Kidney tubule cell (primary cell): ENCODE measurements around the gene SRGAP3.

ENCODE experiments used
- DNase-seq: peaks from one replicate; pipeline ENCODE4 v3.0.0-alpha.2; 2018; ENCODE audit warnings: low spot score

Gene SRGAP3

DNA sequence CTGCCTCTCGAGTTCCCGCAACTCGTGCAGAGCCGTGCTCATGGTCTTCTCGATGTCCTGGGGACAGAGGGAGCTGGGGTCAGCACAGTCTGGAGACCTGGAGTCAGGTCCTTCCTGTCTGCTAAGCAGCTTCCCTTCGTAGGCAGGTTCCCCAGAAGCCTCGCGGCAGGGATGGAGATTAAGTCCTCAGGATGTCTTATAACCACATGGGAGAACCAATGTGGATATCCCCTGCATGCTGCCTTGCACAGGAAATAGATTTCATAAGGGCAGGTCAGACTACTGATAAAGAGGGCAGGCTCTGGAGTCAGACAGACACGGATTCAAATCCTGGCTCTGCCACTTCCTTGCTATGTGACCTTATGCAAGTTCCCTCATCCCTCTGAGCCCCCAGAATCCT, 263.6 kb downstream of the SRGAP3 start:
- DNase-seq, result no peak

DNA sequence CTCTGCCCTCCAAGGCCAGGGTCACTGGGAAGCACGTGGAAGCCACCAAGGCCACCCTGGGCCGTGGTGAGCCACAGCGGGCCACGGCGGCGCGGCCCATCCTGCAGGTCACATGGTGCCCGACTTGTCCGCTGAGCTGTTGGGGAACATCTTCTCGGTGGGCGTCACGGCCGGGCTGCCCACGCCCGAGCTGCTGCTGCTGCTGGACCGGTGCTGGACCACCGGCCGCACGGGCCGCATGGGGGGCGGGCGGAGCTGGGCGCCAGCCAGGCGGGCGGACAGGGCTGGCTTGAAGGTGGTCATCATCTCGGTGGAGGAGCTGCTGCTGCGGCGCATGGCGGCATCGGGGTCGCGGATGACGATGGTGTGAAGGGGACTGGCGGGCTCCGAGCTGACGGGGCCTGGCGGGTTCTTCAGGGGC, 264.0 kb downstream of the SRGAP3 start:
- DNase-seq, result no peak

DNA sequence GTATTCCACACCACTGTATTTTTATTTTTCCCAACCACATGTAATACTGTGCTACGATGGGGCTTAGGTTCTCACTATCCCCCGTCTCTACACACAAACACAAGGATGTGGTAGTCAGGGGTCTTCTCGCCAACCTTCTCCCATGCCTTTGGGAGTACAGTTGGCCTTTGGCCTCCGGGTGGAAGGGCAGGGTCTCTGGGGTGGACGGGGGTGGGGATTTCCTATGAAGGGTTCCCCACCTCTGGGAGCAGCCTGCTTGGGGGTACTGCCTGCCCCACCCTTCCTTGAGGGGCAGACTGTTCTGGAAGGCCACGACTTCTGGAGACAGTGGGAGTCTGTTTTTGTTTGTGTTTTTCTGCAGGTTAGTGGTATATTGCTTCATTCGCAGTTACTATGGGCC, 264.9 kb downstream of the SRGAP3 start:
- DNase-seq, result no peak

DNA sequence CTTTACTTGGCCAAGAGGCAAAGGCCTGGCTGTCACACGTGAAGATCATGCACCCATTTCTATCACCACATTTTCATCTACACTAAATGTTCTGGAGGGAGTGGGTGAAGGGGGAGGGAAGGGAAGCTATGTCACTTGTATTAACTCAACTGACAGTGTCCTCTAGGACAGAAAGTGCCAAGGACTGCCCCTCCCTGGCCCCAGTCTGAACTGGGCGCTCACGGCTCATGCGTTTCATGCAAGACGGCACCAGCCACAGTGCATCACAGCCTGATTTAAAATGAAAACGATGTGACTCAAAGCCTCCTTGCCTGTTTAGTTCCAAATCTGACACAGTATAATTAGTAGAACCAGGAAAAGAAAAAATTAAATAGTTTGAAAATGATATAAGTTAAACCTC, 265.4 kb downstream of the SRGAP3 start:
- DNase-seq, result no peak

DNA sequence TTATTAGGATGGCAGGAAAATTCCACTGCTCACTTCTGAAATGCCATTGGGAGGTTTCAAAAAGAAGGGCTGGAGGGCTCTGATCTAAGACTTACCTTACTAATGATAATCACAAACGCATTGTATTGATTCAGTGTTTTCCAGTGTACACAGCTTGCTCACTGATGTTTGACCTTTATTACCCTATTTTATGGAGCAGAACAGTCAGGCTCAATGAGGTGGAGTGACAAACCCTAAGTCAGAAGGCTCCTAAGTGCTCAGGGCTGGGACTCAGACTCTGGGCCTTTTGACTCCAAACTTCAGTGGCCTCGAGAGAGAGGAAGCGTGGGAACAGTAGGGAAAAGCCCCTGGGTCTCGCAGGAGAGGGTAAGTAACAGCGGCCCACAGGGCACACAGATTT, 265.9 kb downstream of the SRGAP3 start:
- no peak for DNase-seq

DNA sequence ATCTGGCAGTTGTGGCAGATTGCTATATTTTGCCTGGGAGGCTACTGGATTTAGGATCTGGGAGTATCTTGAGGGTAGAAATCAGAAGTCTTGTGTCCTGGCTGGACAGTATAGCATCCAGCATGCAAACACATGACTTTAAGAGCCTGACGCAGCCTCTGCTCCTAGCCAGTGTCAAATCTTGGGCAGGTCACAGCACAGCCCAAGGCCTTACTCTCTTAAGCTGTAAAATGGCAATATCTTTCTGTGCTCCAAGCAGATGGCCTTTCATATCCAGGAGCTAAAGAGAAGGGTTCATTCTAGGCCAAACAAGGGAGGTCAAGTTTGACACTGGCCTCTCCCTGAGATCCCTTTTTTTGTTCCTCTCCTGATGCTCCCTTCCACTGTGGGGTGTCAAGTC, 266.4 kb downstream of the SRGAP3 start:
- no peak for DNase-seq

DNA sequence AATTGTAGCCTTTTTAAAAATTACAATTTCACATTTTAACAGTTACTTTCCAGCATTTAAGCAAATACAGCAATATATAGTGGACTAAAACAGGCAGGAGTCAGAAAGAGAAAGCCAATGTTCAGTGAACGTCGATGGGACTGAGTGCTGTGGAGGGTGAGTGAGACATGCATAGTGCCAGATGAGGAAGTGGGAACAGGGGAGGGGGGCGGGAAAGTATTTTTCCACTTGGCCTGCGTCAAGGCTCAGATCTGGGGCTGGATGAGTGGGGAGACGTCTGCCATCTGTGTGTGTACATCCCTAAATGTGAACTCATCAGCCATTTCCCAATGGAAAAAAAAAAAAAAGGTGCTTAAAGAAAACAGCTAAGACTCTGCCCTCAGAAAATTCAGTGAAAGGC, 266.9 kb downstream of the SRGAP3 start:
- DNase-seq, result no peak

DNA sequence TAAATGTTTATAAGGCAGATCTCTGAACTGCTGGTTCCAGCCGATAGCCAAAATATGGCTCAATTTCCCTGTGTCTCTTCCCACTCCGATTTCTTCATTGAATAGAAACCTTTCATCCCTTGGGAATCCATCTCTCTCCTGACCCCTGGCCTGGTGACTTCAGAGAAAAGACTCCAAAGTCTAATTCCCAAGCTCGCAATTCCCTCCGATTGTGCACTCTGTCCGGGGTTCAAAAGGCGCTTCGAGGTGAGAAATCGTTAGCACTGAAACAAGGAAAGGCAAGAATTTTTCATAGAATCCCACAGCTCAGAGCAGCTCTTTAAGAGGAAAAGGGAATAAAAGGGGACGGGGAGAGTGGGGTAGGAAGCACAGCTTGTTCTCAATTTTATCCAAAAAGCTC, 267.7 kb downstream of the SRGAP3 start:
- no peak for DNase-seq

DNA sequence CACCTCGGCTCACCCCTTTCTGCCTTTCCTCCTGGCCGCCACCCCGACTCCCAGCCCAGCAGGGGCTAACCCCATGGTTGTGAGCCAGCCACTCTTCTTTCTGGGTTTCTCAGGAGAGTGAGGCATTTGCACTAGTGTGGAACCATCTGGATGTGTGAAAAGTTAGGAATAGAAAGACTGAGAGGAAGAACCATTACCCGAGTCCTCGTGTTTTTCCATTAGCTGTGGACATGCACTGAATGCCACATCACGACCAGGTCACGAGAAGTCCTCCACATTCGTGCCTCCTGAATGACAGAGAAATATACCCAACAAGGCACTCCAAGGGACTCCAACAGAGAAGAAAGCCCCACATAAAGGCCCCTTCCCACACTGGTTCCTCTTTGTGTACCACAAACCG, 268.1 kb downstream of the SRGAP3 start:
- no peak for DNase-seq

DNA sequence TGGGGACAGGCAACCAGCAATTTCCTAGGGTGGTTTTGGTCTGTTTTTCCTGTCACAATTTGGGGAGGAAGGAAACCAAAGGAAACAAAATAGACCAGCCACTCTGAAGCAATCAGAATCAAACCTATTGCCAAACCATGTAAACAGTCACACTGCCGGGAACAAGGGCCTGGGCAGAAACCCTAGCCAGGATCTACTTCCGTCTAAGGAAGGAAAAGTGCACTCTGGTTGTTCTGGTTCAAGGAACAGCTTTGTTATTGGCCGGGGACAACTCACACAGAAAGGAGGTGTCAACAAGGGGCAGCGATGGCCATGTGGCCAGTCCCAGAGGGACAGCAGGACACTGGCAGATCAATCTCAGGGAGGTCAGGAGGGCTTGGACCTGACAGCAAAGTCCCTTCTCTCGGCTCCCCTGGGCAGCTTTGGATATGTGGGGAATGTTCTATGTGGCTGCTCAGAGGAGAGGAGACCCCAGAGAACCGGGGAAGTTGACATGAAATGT, 268.6 kb downstream of the SRGAP3 start:
- peak; percentile 26 for DNase-seq

DNA sequence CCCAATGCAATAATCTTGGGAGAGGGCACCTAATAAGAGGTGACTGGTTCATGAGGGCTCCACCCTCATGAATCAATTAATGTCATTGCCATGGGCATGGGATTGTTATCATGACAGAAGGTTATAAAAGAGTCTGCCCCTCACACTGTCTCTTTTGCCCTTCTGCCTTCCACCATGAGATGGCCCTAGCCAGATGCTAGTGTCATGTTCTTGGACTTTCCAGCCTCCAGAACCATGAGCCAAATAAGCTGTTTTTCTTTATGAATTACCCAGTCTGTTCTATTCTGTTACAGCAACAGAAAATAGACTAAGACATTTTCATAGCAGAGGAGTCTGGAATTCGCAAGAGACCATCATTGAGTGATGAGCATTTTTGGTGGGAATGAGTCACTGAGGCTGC, 270.2 kb downstream of the SRGAP3 start:
- DNase-seq, result no peak

DNA sequence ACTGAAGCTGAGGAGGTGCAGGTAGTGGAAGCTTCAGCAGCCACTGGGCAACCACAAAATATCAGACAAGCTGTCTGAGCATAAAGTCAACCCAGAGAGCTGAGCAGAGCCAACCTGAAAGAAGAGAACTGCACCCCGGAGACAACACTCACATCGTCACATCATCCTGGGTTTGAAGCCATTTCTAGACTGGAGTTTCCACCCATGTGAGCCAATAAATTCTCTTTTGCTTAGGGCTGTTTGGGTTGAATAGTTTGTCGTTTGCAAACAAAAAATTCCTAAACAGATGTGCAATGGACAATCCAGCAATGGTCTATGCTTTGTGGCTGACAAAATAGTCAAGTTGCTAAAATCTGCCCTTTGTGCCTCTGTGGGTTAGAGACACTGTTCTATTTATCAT, 270.9 kb downstream of the SRGAP3 start:
- no peak for DNase-seq

DNA sequence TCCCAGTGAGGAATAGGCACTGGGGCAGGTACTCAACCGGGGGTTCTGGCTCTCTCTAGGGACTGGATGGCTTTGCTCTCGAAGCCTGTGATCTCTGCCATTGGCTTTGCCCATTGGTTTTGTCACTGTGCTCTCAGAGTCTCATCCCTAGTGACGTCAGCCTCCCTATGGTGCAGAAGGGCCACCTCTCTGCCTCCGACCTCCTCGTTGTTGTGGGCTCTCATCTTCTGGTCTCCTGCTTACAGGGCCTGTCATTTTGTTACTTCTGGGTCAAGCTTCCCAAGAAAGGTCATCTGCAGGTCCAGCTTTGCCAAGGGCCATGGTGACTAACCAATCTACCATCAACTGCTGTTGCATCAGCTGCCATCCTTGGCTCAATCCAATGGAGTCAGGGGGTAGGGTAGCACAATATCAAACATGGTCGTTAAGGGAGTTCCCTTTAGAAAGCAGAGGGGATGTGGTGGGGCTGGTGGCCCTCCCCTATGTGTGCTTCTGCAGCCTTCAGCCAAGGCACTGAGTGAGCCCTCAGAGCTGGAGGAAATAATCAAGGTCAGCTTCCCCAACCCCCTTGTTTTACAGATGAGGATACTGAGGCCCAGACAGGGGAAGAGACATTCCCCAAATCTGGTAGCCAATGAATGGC, 272.8 kb downstream of the SRGAP3 start:
- DNase-seq, result no peak

DNA sequence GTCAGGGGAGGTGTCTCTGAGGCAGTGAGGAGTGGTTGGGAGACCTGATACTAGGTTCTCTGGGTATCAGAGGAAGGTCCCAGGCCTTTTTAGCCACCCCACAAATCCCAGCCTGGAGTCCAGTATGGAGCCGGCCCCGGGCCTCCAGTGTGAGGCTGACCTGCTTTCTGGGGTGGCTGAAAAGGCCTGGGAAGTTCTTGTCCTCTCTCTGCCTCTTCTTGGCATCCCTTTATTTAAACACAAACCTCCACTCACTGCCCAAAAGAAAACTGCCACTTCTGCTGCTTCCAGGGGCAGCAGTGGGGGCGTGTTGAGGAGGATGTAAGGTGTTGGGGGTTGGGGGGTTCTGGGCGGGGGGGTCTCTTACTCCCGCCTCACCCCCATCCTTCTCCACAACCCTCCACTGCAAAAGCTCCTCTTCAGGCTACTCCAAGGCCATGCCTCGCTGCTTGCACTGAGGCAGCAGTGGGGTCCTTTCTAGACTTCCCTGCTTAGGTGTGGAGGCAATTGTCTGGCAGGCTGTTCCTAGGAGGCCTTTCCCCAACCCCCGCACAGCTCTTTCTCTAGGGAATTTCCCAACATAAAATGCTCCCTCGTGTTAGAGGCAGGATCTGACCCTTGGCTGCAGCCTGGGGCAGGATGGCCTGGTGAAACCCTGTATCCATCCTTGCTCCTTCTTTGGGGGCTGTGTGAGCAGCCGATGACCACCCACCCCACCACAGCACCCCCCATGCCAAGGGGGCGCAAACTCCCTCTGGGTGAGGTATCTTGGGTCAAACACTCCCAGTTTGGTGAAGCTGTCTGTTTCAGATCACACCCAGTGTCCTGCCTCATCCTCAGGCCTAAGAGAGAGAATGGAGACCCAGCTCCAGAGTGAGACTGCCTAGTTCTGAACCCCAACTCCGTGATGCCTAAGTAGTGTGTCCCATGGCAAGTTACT, 274.1 kb downstream of the SRGAP3 start:
- DNase-seq, result peak; percentile 26

DNA sequence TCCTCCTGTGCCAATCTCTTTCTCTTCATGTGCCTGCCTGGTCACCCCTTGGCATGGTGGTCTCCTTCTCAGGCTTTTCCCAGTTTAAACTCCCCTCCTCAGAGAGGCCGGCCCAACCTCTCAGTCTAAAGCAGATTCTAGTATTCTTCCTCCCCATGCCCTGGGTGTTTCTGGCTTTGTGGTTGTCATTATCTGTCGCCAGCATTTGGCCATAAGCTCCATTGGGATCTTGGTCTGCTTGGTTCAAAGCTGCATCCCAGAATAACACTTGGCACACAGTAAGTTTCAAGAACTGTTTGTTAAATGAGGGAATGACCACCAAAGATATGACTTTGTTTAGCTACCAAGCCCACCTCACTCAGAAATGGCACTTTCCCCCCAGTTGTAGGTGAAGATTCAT, 275.0 kb downstream of the SRGAP3 start:
- DNase-seq, result no peak

DNA sequence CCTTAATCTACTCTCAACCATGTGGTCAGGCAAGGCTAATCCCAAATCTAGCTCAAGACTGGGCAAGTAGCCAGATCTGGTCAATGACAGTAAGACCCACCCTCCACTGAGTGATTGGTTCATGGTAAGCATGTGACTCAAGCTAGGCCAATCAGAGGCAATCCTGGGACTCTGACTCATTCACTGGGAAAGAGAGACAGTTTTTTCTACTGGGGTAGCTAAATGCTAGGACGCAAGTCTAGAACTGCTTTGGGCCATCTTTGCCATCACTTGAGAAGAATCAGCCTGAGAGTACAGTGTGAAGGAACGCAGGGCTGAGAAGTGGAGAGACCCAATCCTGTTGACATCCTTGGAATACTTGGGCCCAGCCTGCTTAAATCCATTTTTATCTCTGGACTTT, 276.8 kb downstream of the SRGAP3 start:
- DNase-seq, result peak; percentile 40

DNA sequence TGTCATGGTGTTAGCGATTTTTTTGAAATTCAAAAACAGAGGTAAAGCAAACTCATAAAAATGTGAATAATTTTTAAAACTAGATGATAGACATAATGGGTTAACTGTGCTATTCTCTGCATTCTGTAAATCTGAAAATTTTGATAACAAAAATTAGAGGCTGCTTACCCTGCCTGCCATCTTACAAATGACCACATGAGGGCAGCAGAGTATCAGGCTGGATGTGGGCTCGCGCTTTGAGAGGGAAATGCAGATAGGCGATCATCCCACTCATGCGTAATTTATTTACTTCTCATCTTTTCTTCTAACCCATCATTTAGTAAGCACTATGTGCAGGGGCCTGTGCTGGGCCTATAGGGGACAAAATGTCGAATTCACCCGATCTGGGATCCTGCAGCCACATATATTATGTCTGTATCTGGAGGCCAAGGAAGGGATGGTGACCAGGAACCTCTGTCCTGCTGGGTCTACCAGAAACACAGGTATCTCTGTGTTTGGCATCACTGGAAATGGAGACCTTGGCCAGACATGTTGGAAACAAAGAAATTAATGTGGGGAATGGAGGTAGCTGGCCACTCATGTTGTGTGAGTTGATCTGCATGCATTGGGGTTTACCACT, 278.4 kb downstream of the SRGAP3 start:
- DNase-seq, result peak; percentile 67

DNA sequence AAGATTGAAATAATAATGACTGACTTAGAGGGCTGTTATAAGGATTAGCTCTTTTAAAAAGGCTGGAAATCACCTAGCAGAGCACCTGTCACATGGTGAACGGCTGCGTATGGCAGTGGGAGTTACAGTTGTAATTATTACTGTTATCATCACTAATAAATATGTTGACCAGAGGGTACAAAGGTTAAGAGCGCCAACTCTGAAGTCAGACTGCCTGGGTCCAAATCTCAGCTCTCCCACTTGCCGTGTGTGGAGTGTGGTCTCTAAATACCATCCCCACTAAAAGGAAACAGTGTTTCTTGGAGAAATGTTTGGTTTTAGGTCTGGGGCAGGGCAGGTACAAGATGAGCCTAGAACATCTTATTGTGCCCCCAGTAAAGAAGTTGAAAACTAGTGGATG, 280.2 kb downstream of the SRGAP3 start:
- no peak for DNase-seq

DNA sequence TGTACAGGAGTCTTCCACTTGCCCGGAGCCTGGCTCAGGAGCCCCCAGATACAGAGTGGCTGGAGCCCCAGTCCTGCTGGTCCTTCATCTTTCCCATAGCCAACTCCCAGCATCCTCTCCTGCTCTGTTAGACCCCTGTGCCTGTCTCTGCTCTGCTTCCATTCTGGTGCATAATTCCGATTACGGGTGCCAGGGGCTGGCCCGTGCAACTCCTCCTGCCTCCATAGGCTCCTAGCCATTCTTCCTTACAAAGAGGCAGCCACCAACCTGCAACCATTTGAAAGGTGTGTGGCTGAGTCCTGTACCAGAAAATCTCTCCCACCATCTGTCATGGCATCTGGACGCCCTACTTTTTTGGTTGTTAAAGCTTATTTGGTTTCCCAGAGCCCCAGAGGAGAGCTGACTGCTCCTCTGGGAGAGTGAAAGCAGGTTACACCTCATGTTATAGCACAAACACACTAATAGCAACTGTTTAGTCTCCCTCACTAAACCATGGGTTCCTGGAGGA, 281.0 kb downstream of the SRGAP3 start:
- DNase-seq, result no peak

DNA sequence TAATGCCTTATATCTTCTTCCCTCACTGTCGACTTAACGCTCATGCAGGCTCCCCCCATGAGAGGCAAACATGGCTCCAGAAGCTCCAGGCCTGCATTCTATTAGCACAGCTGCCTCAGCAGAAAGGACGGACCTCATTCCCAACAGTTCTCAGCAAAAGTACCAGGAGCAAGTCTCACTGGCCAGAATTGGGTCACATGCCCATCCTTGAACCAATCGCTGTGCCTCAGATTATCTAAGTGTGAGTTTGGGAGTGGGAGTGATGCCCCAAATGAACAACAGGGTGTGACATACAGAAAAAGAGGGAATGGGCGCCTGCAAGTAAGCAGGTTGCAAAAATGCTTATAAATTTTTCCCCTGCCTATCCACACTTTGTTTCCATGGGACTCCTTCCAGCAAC, 281.9 kb downstream of the SRGAP3 start:
- no peak for DNase-seq

DNA sequence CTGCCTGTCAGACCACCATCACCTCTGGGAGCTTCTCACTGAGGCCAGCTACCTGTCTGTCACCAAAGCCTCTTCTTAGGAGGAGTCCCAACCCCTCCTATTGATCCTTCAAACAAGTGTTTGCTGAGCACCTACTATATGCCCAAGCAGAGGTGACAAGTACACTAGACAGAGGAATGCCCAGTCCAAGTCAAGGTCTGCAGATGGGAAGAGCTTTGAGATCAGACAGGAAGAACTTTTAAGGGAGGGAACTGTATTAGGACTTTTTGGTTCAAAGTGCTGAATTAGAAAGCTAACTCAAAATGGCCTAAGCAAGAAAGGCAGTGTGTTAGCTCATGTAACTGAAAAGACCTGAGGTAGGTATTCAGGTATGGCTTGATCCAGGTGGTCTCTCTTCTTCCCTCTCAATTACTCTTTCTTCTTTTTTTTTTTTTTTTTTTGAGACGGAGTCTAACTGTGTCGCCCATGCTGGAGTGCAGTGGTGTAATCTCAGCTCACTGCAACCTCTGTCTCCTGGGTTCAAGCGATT, 282.6 kb downstream of the SRGAP3 start:
- no peak for DNase-seq

DNA sequence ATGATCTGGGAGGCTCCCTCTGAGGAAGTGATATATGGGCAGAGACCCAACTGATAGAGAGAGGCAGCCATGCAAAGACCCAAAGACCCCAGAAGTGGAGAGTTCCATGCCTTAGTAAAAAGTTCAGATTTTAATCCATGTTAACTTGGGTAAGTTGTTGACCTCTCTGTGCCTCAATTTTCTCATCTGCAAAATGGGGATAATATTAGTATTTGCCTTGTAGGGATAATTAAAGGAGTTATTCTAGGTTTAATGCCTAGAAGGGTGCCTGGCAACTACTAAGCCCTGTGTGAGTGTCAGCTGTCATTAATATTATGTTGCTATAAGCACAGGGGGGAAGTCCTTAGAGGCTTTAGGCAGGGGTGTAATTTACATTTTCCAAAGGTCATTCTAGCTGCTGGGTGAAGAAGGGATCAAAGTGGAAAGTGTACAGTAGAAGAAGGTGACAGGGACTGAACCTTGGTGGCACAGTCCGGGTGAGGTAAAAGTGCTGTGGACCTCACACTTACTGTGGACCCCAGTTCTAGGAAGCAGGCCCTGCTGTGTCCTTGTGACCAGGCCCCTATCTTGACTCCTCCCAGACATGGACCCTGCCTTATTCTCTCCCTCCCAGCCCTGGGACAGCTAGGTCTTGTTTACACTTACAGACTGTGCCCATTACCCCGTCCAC, 283.2 kb downstream of the SRGAP3 start:
- DNase-seq, result no peak
